ENCODE data around the gene HTR2A.

DNA sequence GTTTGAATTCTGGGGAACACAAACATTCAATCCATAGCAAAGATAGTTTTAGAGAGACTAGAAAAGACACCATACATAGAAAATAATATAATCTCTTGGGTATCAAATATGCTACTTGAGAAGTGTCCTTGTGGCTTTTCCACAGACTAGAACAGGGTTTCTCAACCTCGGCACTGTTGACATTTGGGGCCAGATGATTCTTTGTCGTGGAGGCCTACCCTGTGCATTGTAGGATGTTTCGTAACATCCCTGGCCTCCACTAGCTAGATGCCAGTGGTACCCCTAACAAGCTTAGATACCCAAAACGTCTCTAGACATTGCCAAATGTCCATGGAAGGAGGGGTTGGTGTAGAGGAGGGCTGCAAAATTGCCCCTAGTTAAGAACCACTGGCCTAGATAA, 97.7 kb downstream of the HTR2A start:
- TF ChIP-seq, protein P1, sequence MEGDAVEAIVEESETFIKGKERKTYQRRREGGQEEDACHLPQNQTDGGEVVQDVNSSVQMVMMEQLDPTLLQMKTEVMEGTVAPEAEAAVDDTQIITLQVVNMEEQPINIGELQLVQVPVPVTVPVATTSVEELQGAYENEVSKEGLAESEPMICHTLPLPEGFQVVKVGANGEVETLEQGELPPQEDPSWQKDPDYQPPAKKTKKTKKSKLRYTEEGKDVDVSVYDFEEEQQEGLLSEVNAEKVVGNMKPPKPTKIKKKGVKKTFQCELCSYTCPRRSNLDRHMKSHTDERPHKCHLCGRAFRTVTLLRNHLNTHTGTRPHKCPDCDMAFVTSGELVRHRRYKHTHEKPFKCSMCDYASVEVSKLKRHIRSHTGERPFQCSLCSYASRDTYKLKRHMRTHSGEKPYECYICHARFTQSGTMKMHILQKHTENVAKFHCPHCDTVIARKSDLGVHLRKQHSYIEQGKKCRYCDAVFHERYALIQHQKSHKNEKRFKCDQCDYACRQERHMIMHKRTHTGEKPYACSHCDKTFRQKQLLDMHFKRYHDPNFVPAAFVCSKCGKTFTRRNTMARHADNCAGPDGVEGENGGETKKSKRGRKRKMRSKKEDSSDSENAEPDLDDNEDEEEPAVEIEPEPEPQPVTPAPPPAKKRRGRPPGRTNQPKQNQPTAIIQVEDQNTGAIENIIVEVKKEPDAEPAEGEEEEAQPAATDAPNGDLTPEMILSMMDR (IDR thresholded peaks at IDR 0.05) = no peak
- no peak for TF ChIP-seq ESRRA (CRISPR knock-in tag; IDR thresholded peaks at IDR 0.05; ENCODE audit: borderline replicate concordance)
- no peak for TF ChIP-seq ZNF317 (CRISPR knock-in tag; IDR thresholded peaks at IDR 0.05; ENCODE audit: borderline replicate concordance, low read depth)
- TF ChIP-seq, protein P2, sequence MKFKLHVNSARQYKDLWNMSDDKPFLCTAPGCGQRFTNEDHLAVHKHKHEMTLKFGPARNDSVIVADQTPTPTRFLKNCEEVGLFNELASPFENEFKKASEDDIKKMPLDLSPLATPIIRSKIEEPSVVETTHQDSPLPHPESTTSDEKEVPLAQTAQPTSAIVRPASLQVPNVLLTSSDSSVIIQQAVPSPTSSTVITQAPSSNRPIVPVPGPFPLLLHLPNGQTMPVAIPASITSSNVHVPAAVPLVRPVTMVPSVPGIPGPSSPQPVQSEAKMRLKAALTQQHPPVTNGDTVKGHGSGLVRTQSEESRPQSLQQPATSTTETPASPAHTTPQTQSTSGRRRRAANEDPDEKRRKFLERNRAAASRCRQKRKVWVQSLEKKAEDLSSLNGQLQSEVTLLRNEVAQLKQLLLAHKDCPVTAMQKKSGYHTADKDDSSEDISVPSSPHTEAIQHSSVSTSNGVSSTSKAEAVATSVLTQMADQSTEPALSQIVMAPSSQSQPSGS (CRISPR knock-in tag; IDR thresholded peaks at IDR 0.05; ENCODE audit: borderline replicate concordance, low read depth) = no peak
- TF ChIP-seq USF2 (CRISPR knock-in tag; IDR thresholded peaks at IDR 0.05) = no peak
- TF ChIP-seq MYBL2 (CRISPR knock-in tag; IDR thresholded peaks at IDR 0.05) = no peak

Data from WTC11 (cell line).